Left lung (tissue), 10 donors: Measurements from ENCODE around the gene ATP8A2. TPM values are rescaled to one million over a fixed set of nuclear protein-coding genes. Genes with fewer than 3 reads are reported as not detected.
"Not testable (repeated sequence)": the region's sequence is repeated elsewhere in the genome, so short reads cannot be mapped to it uniquely, and the experiment has no call there.

ENCODE experiments used
- ATAC-seq: fragments of 200-7000 bp; cut with Tn5 transposase; one replicate; pipeline ENCODE4 v1.9.1; 2020; ENCODE audit warnings: moderate library complexity
- DNase-seq, 4 donors: peaks; one replicate each; pipeline ENCODE4 v3.0.0-alpha.2; 2013 to 2020
- H3K27ac ChIP-seq, 2 donors: fragments of 200-600 bp; sonication (generic) in 1 of 2; one replicate each; pipeline versions ENCODE4 v1.5.0 to v1.8.0; 2020 to 2021
- H3K27me3 ChIP-seq, 2 donors: fragments of 200-600 bp; sonication (generic) in 1 of 2; one replicate each; pipeline versions ENCODE4 v1.5.0 to v1.8.0; 2020 to 2021
- H3K36me3 ChIP-seq, 2 donors: fragments of 200-600 bp; sonication (generic) in 1 of 2; one replicate each; pipeline versions ENCODE4 v1.5.0 to v1.8.0; 2020 to 2021
- H3K4me1 ChIP-seq, 2 donors: fragments of 200-600 bp; one replicate each; pipeline ENCODE4 v1.8.0; 2021
- H3K4me3 ChIP-seq, 2 donors: fragments of 200-600 bp; sonication (generic) in 1 of 2; one replicate each; pipeline versions ENCODE4 v1.5.0 to v1.8.0; 2020 to 2021; ENCODE audit warnings: mild to moderate bottlenecking in 1 of 2
- H3K9me3 ChIP-seq, 2 donors: fragments of 200-600 bp; sonication (generic) in 1 of 2; one replicate each; pipeline versions ENCODE4 v1.5.0 to v1.8.0; 2020 to 2021
- CTCF ChIP-seq, 2 donors: fragments of 200-600 bp; sonication (generic) in 1 of 2; IDR thresholded peaks; one replicate each; pipeline versions ENCODE4 v1.5.0 to v1.8.0; 2021; ENCODE audit warnings: antibody characterized with exemption in 2 of 2
- intact Hi-C, 2 donors: fragments of 100-400 bp; cut with DNase I; formaldehyde crosslinking; loops; one replicate each; pipeline versions ENCODE4 v1.11.2 to v1.14.2; 2022
- polyA plus RNA-seq, 6 donors: library from polyadenylated mRNA; unstranded; fragments of 120-200 nt; gene quantifications; one replicate each; pipeline ENCODE4 v1.2.1, GENCODE V29; 2013; ENCODE audit not compliant: insufficient read length in 6 of 6
- total RNA-seq, 2 donors: library from RNA; stranded (reverse); fragmentation: NEBNext Ultra II Directional; extraction: Animal tissue kit (Norgen Biotek cat#: 25700); gene quantifications; one replicate each; pipeline ENCODE4 v1.2.1, GENCODE V29; 2021
- donor health status: DM: no; HTN: yes; CAD: no.
- donor health status: DM: no; HTN: no; CAD: no.

The ATP8A2 gene
- total and polyA plus RNA-seq, 8 donors = 1.1 to 13.4 (median 9.6) TPM

- Histone ChIP-seq H3K4me3 (no peak overlapping the region), H3K36me3 (no peaks in the 10 kb centered on the region), H3K4me1 (no peaks in the 10 kb centered on the region), H3K9me3 (no peaks in the 10 kb centered on the region), H3K27ac (no peak overlapping the region), H3K27me3 (no peaks in the 10 kb centered on the region)
- ATAC-seq (peak; percentile 88), DNase-seq (peak in 2 of 4 donors; percentile 14 to 36)
- no peak for TF ChIP-seq CTCF (IDR thresholded peaks at IDR 0.05)
- intact Hi-C loops = no loop called here
These were observed 132.1 kb downstream of the ATP8A2 start for GRCh38 chr13:25503856-25504255.

DNA sequence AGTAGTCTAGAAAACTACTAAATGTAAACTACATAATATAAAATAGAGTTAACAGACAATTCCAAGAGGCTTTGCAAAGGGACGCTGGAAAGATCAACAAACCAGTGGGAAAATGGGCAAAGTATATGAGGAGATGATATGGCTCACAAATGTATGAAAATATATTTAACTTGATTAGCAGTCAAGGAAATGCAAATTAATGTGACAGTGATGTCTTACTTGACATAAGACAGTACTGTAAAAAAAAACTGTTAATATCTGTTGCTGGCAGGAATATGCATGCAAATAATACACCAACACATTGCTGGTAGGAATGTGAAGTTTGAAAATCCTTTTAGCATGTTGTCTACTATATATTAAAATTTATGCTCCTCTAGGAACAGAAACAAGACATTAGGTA lies 136.1 kb downstream of the ATP8A2 start:
- Histone ChIP-seq H3K4me1 (no peaks in the 10 kb centered on the region), H3K27me3 (no peaks in the 10 kb centered on the region), H3K27ac (no peak overlapping the region), H3K4me3 (no peak overlapping the region), H3K36me3 (no peaks in the 10 kb centered on the region), H3K9me3 (peaks cover 0 to 9% of the 10 kb centered on the region in 2 donors)
- no peak for TF ChIP-seq CTCF (IDR thresholded peaks at IDR 0.05)
- DNase-seq = no peak
- intact Hi-C loops = no loop called here
- ATAC-seq = no peak

DNA sequence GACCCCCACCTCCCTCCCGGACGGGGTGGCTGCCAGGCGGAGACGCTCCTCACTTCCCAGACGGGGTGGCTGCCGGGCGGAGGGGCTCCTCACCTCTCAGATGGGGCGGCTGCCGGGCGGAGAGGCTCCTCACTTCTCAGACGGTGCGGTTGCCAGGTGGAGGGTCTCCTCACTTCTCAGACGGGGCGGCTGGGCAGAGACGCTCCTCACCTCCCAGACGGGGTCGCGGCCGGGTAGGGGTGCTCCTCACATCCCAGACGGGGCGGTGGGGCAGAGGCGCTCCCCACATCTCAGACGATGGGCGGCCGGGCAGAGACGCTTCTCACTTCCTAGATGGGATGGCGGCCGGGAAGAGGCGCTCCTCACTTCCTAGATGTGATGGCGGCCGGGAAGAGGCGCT lies 141.3 kb downstream of the ATP8A2 start:
- intact Hi-C loops, DNase-seq, ATAC-seq: not testable (repeated sequence)

DNA sequence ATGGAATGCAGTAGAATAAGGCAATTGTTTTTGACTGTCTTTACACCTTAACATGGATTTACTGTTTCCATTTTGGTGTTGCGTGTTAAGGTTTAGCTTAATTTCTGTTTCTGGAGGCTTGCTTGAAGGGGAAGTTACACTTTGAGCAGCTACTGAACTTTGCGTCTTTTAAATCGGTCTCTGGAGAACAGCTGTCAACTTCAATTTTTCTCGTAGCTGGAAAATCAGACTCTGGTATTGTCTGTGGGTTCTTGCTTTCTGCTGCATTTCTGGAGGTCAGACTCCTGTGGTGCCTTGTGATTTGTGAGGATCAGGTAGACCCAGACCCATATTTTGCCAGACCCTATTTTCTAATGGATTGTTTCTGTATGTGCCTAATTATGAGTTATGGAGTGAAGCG lies 146.7 kb downstream of the ATP8A2 start:
- no peak for DNase-seq
- intact Hi-C loops = no loop called here
- Histone ChIP-seq H3K36me3 (no peaks in the 10 kb centered on the region), H3K4me1 (no peaks in the 10 kb centered on the region), H3K27ac (no peak overlapping the region), H3K4me3 (no peak overlapping the region), H3K27me3 (no peaks in the 10 kb centered on the region), H3K9me3 (peaks cover 0 to 2% of the 10 kb centered on the region in 2 donors)
- ATAC-seq = no peak
- TF ChIP-seq CTCF (IDR thresholded peaks at IDR 0.05) = no peak

More for the DNA sequence above, 141.3 kb downstream of the ATP8A2 start:
- peaks cover 0 to 13% of the 10 kb centered on the region in 2 donors for H3K9me3 ChIP-seq
- H3K4me3 ChIP-seq, H3K4me1 ChIP-seq, H3K36me3 ChIP-seq, H3K27me3 ChIP-seq, H3K27ac ChIP-seq: not testable (repeated sequence)

DNA sequence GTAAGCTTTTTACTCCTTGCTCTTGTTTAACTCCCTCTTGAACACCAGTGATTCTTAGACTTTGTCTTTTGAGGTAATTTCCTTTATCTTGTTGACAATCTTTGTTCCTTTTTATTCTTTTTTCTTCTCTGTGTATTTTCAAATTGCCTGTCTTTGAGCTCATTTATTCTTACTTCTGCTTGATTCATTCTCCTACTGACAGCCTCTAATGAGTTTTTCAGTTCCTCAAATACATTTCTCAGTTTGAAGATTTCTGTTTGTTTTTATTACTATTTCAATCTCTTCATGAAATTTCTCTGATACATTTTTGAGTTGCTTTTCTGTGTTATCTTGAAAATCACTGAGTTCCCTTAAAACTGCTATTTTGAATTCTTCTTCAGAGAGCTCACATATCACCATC lies 154.1 kb downstream of the ATP8A2 start:
- H3K27ac ChIP-seq = no peak overlapping the region

More for the DNA sequence above, 154.1 kb downstream of the ATP8A2 start:
- intact Hi-C loops = no loop called here
- Histone ChIP-seq H3K27me3 (peaks cover 0 to 3% of the 10 kb centered on the region in 2 donors), H3K9me3 (peaks cover 0 to 25% of the 10 kb centered on the region in 2 donors), H3K4me1 (no peaks in the 10 kb centered on the region), H3K4me3 (no peak overlapping the region), H3K36me3 (no peaks in the 10 kb centered on the region)
- TF ChIP-seq CTCF (IDR thresholded peaks at IDR 0.05) = no peak
- ATAC-seq (no peak), DNase-seq (no peak)
